Right forelimb (tissue), 1 donor: ENCODE measurements around the gene GSPT1.
"Not testable (repeated sequence)": the region's sequence is repeated elsewhere in the genome, so short reads cannot be mapped to it uniquely, and the experiment has no call there.

Experiments used
- DNase-seq: peaks from one replicate; pipeline ENCODE4 v3.0.0-alpha.2; 2018

Gene GSPT1

GRCh38 chr16:11915644-11916523 is at the start of gene GSPT1:
TSS of gene GSPT1 (minus strand) at chr16:11915956. CDS start at chr16:11915720, 236 bp downstream.
- peak; percentile 100 for DNase-seq

DNA sequence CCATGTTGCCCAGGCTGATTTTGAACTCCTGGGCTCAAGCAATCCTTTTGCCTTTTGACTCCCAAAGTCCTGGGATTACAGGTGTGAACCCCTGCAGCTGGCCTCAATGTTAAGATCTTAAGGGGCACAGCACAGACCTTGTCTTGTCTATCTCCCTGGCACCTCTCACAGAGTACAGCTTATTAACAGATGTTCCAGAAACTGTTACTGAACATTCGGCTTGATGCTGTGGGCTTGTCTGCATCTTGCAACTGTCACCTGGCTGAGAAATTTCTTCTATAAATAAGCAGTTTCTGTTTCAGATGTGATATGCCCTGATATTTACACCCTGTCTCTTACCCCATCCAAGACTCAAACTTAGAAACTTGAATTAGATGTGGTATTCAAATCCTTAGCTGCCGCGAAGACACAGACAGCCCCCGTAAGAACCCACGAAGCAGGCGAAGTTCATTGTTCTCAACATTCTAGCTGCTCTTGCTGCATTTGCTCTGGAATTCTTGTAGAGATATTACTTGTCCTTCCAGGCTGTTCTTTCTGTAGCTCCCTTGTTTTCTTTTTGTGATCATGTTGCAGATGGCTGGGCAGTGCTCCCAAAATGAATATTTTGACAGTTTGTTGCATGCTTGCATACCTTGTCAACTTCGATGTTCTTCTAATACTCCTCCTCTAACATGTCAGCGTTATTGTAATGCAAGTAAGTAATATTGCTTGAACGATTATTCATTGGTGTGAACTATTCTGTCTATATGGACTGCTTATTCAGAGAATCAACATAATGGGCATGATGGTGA is 49.2 kb upstream of the GSPT1 start, which contains the start of gene TNFRSF17:
Gene TNFRSF17, plus strand, starts transcription at position 450 of the 791 bp plus-strand sequence. Its CDS starts 115 bp downstream, at position 565.
- DNase-seq, result no peak

DNA sequence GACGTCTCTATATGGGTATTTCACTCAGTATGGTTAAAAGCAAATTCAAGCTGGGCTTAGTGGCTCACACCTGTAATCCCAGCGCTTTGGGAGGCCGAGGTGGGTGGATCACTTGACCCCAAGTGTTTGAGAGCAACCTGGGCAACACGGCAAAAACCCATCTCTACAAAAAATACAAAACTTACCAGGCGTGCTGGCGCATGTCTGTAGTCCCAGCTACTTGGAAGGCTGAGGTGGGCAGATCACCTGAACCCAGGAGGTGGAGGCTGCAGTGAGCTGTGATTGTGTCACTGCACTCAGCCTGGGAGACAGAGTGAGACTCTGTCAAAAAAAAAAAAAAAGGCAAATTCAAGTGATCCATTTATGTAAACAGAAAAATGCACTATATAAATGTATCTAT is 48.0 kb upstream of the GSPT1 start:
- DNase-seq, result no peak

DNA sequence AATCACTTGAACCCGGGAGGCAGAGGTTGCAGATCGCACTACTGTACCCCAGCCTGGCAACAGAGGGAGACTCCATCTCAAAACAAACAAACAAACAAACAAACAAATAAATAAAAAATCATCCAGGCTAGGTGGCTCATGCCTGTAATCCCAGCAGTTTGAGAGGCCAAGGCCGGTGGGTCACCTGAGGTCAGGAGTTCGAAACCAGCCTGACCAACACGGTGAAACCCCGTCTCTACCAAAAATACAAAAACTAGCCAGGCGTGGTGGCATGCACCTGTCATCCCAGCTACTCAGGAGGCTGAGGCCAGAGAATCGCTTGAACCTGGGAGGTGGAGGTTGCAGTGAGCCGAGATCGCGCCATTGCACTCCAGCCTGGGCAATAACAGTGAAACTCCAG is 47.2 kb upstream of the GSPT1 start:
- DNase-seq, result not testable (repeated sequence)

GRCh38 chr16:11962457-11962856 is 46.7 kb upstream of the GSPT1 start:
- DNase-seq, result not testable (repeated sequence)

DNA sequence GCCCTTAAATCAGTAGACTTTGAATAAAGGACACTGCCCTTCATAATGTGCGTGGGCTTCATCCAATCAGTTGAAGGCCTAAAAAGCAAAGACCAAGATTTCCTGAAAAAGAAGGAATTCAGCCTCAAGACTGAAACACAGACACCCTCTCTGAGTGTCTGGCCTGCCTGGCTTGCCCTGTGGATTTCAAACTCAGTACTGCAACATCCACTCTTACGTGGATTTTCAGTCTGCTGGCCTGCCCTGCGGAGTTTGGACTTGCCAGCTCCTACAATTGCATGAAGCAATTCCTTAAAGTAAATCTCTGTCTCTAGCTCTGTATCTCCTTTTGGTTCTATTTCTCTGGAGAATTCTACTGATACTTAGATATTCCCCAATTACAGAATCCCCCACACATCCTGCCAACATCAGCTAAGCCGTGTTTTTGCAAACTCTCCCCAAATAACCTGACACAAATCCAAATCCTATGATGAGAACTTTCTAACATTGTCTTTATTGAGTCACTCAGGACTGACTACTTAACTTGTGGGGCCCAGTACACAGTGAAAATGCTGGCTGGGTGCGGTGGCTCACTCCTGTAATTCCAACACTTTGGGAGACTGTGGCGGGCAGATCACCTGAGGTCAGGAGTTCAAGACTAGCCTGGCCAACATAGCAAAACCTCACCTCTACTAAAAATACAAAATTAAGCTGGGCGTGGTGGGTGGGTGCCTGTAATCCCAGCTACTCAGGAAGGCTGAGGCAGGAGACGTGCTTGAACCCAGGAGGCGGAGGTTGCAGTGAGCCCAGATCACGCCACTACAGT is 42.0 kb upstream of the GSPT1 start:
- DNase-seq, result no peak

- DNase-seq, result no peak
Measured at GRCh38 chr16:11956558-11956957, 40.8 kb upstream of the GSPT1 start.

- no peak for DNase-seq
Measured at GRCh38 chr16:11955713-11956123, 40.0 kb upstream of the GSPT1 start.

DNA sequence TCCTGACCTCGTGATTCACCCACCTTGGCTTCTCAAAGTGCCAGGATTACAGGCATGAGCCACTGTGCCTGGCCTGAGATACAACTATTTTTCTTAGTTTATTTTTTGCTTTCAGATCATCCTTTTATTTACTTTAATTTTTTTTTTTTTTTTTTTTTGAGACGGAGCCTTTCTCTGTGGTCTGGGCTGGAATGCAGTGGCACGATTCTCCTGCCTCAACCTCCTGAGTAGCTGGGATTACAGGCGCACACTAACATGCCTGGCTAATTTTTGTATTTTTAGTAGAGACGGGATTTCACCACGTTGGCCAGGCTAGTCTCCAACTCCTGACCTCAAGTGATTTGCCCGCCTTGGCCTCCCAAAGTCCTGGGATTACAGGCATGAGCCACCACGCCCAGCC is 37.8 kb upstream of the GSPT1 start:
- not testable (repeated sequence) for DNase-seq

- DNase-seq, result no peak
Measured at GRCh38 chr16:11950388-11950787, 34.6 kb upstream of the GSPT1 start.

- DNase-seq, result no peak
Measured at GRCh38 chr16:11949527-11949926, 33.8 kb upstream of the GSPT1 start.

- DNase-seq, result no peak
Measured at GRCh38 chr16:11948819-11949218, 33.1 kb upstream of the GSPT1 start.

GRCh38 chr16:11946433-11946832 is 30.7 kb upstream of the GSPT1 start:
- no peak for DNase-seq

DNA sequence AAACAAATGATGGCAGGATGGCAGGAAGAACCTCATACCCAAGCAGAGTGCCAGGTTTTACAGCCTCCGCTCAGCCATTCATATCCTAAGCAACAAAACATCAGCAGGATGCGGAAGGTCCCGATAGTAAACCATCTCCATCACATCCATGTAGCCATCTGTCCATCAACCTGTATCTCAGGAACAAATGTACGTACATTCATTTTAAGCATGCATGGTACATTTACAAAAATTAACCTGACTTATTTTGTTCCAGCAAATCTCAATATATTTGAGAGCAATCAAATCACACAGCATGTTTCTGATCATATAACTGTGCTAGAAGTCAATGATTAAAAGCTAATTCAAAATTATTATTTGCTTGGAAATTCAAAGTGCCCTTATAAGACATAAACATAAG is 26.2 kb upstream of the GSPT1 start, which contains the start of gene NPIPB2:
Gene NPIPB2, minus strand, starts transcription at position 101 of the 400 bp plus-strand sequence. Its CDS starts 0 bp downstream, at position 101.
- DNase-seq, result not testable (repeated sequence)

DNA sequence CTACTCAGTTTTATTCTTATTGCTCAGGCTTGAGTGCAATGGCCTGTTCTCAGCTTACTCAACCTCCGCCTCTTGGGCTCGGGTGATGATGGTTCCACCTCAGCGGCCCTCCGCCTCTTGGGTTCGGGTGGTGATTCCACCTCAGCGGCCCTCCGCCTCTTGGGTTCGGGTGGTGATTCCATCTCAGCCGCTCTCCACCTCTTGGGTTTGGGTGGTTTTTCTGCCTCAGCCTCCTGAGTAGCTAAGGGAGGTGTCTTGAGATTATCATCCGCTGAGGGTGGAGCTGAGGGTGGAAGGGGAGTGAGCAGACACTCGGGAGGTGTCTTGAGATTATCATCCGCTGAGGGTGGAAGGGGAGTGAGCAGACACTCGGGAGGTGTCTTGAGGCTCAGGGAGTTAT is 11.6 kb upstream of the GSPT1 start:
- not testable (repeated sequence) for DNase-seq

DNA sequence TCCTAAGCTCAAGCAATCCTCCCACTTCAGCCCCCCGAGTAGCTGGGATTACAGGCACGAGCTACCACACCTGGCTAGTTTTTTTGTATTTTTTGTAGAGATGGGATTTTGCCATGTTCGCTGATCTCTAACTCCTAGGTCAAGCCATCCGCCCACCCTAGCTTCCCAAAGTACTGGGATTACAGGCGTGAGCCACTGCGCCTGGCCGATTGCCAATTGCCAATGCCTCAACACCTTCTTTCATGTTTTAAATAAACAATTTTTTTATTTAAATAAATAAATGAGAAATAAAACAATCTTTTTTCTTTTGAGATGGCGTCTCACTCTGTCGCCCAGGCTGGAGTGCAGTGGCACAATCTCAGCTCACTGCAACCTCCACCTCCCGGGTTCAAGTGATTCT is 8.3 kb upstream of the GSPT1 start:
- not testable (repeated sequence) for DNase-seq

- DNase-seq, result no peak
Measured at GRCh38 chr16:11916524-11917285, 949 bp upstream of the GSPT1 start.

DNA sequence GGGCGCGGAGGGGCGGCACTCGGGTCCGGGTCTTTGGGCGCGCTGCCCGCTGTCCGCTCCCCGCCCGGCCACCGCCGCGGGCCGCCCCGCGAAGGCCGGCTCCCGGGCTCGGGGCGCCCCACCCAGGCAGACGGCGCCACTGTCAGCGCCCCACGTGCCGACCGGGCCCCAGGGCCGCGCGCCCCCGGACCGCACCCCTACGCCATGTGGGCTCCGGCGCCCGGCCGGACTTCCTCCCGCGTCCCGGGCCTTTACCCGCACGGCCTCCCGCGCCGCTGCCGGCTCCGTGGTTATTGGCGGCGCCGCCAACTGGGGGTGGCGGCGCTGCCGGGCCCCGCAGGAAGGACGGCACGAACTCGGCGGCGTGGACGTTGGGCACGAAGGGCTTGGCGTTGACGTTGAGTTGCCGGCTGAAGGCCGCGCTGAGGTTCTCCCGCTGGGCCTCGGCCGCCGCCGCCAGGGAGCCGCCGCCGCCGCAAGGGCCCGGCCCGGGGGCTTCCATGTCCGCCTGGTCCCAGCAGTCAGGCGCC is 577 bp downstream of the GSPT1 start:
- DNase-seq, result peak; percentile 64

GRCh38 chr16:11914210-11915113 is 1.3 kb downstream of the GSPT1 start:
- DNase-seq, result no peak

DNA sequence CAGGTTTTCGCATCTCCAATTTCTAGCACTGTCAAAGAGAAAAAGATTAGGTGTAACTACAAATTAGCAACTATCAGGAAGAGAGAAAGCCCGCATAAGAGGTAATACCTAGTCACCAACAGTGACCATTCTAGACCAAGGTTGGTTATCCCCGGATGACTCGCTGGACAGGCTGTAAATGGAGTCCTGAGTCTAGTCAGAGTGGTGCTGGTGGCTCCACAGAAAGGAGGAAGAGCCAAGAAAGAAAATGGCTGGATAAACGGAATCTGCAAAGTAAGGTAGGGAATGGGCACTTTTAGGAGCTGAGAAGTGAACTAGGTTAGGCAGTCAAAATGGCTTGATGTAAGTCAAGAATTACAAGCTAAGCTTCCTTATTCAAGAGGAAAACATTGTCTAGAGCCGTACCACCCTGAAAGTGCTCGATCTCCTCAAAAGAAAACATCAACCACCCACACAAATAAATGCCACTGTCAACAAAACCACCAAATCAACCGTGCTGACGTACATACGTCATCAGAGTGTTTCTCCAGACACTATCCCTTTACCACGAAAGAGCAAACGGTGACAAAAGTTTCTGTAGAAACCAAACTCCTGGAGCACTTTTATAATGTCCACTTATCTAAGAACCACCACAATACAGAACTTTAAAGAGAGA is 2.2 kb downstream of the GSPT1 start:
- DNase-seq, result no peak
